SH-SY5Y (cell line): ENCODE data around the gene TMX1.

Source experiments
- GATA2 ChIP-seq: IDR thresholded peaks from 2 replicates; pipeline ENCODE4 v1.6.1; 2011; ENCODE audit warnings: mild to moderate bottlenecking, low read depth, low read length
- GATA3 ChIP-seq: IDR thresholded peaks from 2 replicates; pipeline ENCODE4 v1.6.1; 2011; ENCODE audit warnings: low read depth, mild to moderate bottlenecking, low read length, moderate library complexity

DNA sequence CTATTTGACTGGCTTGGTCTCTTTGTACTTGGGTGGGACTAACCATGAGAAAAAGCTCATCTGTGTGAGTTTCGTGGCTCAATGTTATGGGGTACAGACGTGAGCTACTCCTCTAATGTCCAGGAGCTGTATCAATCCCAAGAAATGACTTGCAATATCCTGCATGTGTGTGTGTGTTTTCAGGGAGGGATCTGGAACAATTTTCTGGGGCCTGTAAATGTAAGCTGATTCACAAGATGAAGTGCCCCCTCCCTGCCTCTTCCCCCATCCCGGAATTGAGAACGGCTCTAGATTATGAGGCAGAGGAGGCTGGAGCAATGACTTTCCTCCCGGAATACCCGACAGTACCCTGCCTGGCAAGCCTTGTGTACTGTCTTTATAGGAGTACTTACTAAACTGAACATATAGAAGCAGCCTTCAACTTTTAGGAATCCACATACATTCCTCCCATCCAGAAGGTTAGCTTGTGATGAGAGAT, 53.9 kb downstream of the TMX1 start:
- no peak for TF ChIP-seq GATA2
- no peak for TF ChIP-seq GATA3
